ENCODE data around the gene SLC39A11. TPM values are rescaled to one million over a fixed set of nuclear protein-coding genes. Genes with fewer than 3 reads are reported as not detected.

SLC39A11 gene
- total RNA-seq, 4 donors from 2014 or later: 55.1 to 123 (median 97.0) TPM

DNA sequence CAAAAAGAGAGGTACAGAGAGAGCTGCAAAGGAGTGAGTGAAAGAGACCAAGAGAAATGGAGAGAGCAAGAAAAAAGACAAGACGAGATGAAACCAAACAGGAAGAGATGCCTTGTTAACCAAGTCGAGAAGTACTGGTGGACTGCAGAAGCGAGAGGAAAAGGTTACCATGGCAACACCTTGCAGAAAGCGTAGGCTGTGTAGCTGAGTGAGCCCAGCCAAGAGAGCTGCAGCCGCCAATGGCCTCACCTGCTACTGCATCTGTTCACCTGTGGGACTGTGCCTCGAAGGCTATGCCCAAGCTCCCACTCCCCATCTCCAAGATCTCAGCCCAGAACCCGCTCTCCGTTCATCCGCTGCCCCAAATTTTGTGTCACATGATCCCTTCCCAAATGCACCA is 161.3 kb downstream of the SLC39A11 start:
- no peak overlapping the region for H3K4me3 ChIP-seq (replicated peaks in 1 of 3)
- TF ChIP-seq POLR2A (IDR thresholded peaks at IDR 0.05) (no peak), CTCF (IDR thresholded peaks at IDR 0.05) (no peak)
- no peaks in the 10 kb centered on the region for H3K9me3 ChIP-seq
- DNase-seq: no peak
- H3K36me3 ChIP-seq: no peaks in the 10 kb centered on the region
- intact Hi-C loops (cut with DNase I): no loop called here
- 88 to 90% methylated on average over 9 of the region's 9 CpGs for WGBS, 2 donors
- H3K4me1 ChIP-seq: no peaks in the 10 kb centered on the region
- no peaks in the 10 kb centered on the region for H3K27me3 ChIP-seq
- no peak overlapping the region for H3K27ac ChIP-seq

DNA sequence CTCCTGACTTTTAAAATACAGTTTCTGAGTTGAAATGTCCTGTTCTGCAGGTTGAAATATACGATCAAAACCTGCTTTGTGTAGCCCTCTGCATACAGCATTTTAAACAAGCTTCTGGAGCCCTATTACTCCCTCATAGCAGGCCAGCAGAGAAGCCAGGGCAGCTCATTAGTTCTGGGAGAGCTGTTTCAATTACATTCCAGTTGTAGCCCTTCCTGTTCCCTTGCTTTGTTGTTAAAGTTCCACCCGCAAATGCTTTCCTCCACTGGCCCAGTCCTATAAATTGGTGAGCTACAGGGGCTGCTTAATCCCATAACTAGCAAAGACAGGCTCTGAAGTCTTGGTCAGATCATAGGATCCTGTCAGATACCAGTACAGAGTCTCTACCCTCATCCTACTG is 162.5 kb downstream of the SLC39A11 start:
- no peak for DNase-seq
- no peak for TF ChIP-seq CTCF (IDR thresholded peaks at IDR 0.05)
- no peak for TF ChIP-seq POLR2A (IDR thresholded peaks at IDR 0.05)
- H3K27me3 ChIP-seq: no peaks in the 10 kb centered on the region
- H3K27ac ChIP-seq: no peak overlapping the region
- no peak overlapping the region for H3K4me3 ChIP-seq (replicated peaks in 1 of 3)
- no peaks in the 10 kb centered on the region for H3K36me3 ChIP-seq
- no peaks in the 10 kb centered on the region for H3K4me1 ChIP-seq
- H3K9me3 ChIP-seq: no peaks in the 10 kb centered on the region
- WGBS, 2 donors: 91 to 95% methylated on average over 2 of the region's 2 CpGs
- intact Hi-C loops (cut with DNase I): no loop called here

DNA sequence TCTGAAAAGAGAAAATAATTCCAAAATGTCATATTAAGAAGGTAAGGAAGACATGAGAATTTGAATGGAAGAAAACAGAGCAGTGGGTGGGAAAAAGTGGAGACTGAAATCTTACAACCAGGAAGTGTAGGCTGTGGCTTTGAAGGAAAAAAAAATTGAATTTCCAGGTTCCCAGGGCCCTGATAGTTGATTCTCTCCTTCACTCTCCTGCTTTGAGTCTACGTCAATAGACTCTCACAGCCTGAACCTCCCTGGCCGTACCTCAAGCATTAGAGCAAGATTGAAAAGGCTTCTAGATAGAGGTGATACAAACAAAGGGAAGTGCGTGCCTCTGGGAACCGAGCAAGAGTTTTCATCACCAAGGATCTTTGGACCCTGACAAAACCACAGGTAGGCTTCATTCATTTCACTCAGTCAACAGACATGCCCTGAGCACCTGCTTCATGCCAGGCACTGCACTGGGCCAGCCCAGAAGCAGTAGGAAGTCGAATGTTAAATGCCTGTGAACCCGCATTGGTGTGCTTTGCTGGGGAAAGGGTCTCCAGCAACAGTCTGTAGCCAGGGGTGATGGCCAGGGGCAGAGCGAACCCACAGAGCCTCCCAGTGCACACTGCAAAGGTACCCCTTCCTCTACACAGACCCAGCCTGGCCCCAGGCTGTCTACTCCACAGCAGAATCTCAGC is 163.9 kb downstream of the SLC39A11 start:
- H3K4me1 ChIP-seq: no peaks in the 10 kb centered on the region
- H3K9me3 ChIP-seq: no peaks in the 10 kb centered on the region
- no peak overlapping the region for H3K4me3 ChIP-seq (replicated peaks in 1 of 3)
- no peaks in the 10 kb centered on the region for H3K27me3 ChIP-seq
- H3K27ac ChIP-seq: no peak overlapping the region
- no peaks in the 10 kb centered on the region for H3K36me3 ChIP-seq
- DNase-seq: no peak
- intact Hi-C loops (cut with DNase I): no loop called here
- TF ChIP-seq CTCF (IDR thresholded peaks at IDR 0.05): no peak
- no peak for TF ChIP-seq POLR2A (IDR thresholded peaks at IDR 0.05)
- WGBS, 2 donors: 98% methylated on average over 7 of the region's 7 CpGs

- intact Hi-C loops (cut with DNase I): no loop called here
These were observed 164.7 kb downstream of the SLC39A11 start for GRCh38 chr17:72927760-72928159.

More at GRCh38 chr17:72927760-72928159, 164.7 kb downstream of the SLC39A11 start:
- TF ChIP-seq CTCF (IDR thresholded peaks at IDR 0.05) (no peak), POLR2A (IDR thresholded peaks at IDR 0.05) (no peak)
- Histone ChIP-seq H3K4me1 (peaks cover 0 to 1% of the 10 kb centered on the region in 2 donors), H3K27ac (no peak overlapping the region), H3K27me3 (no peaks in the 10 kb centered on the region), H3K4me3 (replicated peaks in 1 of 3) (no peak overlapping the region), H3K36me3 (no peaks in the 10 kb centered on the region), H3K9me3 (no peaks in the 10 kb centered on the region)
- 69 to 88% methylated on average over 1 of the region's 1 CpG for WGBS, 2 donors
- no peak for DNase-seq

Data from thyroid gland (tissue), 4 donors.